A549 (cell line): ENCODE measurements around the gene CDC42BPB.
"Not testable (repeated sequence)": the region's sequence is repeated elsewhere in the genome, so short reads cannot be mapped to it uniquely, and the experiment has no call there.

Experiments
- ELK1 ChIP-seq: fragments of 150-350 bp; IDR thresholded peaks from 2 replicates; pipeline ENCODE4 v1.6.1; 2014; ENCODE audit warnings: low read depth, mild to moderate bottlenecking, low read length
- KDM5A ChIP-seq: fragments of 200-600 bp; sonication (generic); IDR thresholded peaks from 2 replicates; pipeline ENCODE4 v1.6.1; 2016; ENCODE audit warnings: antibody characterized with exemption, mild to moderate bottlenecking
- RAD21 ChIP-seq, 2 experiments: fragments of >200 bp in 1 of 2; sonication (Bioruptor Twin) in 1 of 2; formaldehyde crosslinking in 1 of 2; IDR thresholded peaks in 1 of 2; conservative IDR thresholded peaks in 1 of 2; 2 replicates in 1 of 2; 3 replicates in 1 of 2; pipeline ENCODE4 v1.6.1; 2012 to 2018; ENCODE audit warnings: inconsistent platforms in 1 of 2
- REST ChIP-seq: fragments of 200-600 bp; sonication (generic); IDR thresholded peaks from 2 replicates; pipeline ENCODE4 v1.6.1; 2016; ENCODE audit warnings: antibody characterized with exemption, mild to moderate bottlenecking, moderate library complexity
- TF ChIP-seq, protein P1 (sequence below): fragments of >200 bp; sonication (Bioruptor Twin); formaldehyde crosslinking; IDR thresholded peaks from 3 replicates; pipeline ENCODE4 v1.5.1; 2016
- TF ChIP-seq, protein P2 (sequence below): IDR thresholded peaks from 2 replicates; pipeline ENCODE4 v1.6.1; 2012

GRCh38 chr14:103047453-103047852 is 9.9 kb downstream of the CDC42BPB start:
- not testable (repeated sequence) for TF ChIP-seq REST; ELK1; RAD21 (conservative IDR thresholded peaks at IDR 0.05 in 1 of 2, IDR thresholded peaks at IDR 0.05 in 1 of 2); KDM5A
- TF ChIP-seq, protein P1, sequence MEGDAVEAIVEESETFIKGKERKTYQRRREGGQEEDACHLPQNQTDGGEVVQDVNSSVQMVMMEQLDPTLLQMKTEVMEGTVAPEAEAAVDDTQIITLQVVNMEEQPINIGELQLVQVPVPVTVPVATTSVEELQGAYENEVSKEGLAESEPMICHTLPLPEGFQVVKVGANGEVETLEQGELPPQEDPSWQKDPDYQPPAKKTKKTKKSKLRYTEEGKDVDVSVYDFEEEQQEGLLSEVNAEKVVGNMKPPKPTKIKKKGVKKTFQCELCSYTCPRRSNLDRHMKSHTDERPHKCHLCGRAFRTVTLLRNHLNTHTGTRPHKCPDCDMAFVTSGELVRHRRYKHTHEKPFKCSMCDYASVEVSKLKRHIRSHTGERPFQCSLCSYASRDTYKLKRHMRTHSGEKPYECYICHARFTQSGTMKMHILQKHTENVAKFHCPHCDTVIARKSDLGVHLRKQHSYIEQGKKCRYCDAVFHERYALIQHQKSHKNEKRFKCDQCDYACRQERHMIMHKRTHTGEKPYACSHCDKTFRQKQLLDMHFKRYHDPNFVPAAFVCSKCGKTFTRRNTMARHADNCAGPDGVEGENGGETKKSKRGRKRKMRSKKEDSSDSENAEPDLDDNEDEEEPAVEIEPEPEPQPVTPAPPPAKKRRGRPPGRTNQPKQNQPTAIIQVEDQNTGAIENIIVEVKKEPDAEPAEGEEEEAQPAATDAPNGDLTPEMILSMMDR = not testable (repeated sequence)
- TF ChIP-seq, protein P2, sequence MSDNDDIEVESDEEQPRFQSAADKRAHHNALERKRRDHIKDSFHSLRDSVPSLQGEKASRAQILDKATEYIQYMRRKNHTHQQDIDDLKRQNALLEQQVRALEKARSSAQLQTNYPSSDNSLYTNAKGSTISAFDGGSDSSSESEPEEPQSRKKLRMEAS = not testable (repeated sequence)
